Ovary (tissue), 9 donors: ENCODE data around the gene SCD. TPM values are rescaled to one million over a fixed set of nuclear protein-coding genes. Genes with fewer than 3 reads are reported as not detected.

Experiments
- DNase-seq, 5 donors: peaks; one replicate each; pipeline ENCODE4 v3.0.0-alpha.2; 2019 to 2020
- H3K27ac ChIP-seq, 2 donors: fragments of 200-600 bp; one replicate each; pipeline versions ENCODE4 v1.5.1 to v1.8.0; 2019 to 2022
- H3K27me3 ChIP-seq: fragments of 200-600 bp; one replicate; pipeline ENCODE4 v1.8.0; 2022
- H3K36me3 ChIP-seq: fragments of 200-600 bp; sonication (generic); one replicate; pipeline ENCODE4 v1.5.1; 2019
- H3K4me1 ChIP-seq: one replicate; pipeline ENCODE4 v1.8.1; 2013; ENCODE audit warnings: mild to moderate bottlenecking, moderate library complexity; ENCODE audit not compliant: insufficient read depth
- H3K4me3 ChIP-seq: fragments of 200-600 bp; sonication (generic); one replicate; pipeline ENCODE4 v1.5.1; 2017
- H3K9me3 ChIP-seq, 2 donors: fragments of 200-600 bp in 1 of 2; sonication (generic) in 1 of 2; one replicate each; pipeline versions ENCODE4 v1.5.1 to v1.8.1; 2013 to 2019; ENCODE audit warnings: mild to moderate bottlenecking in 1 of 2, moderate library complexity in 1 of 2
- CTCF ChIP-seq, 3 donors: fragments of 450-650 bp in 2 of 3; fragments of 200-600 bp in 1 of 3; IDR thresholded peaks; one replicate each; pipeline versions ENCODE4 v1.5.1 to v1.8.0; 2016 to 2022; ENCODE audit warnings: antibody characterized with exemption in 3 of 3, mild to moderate bottlenecking in 1 of 3
- EP300 ChIP-seq: sonication (generic); formaldehyde crosslinking; IDR thresholded peaks from one replicate; pipeline ENCODE4 v1.6.1; 2017; ENCODE audit warnings: antibody characterized with exemption
- POLR2A ChIP-seq: fragments of 450-650 bp; IDR thresholded peaks from one replicate; pipeline ENCODE4 v1.6.1; 2017; ENCODE audit warnings: antibody characterized with exemption, mild to moderate bottlenecking, moderate library complexity
- WGBS, 3 donors: extraction: QIAGEN DNeasy Blood & Tissue Kit in 1 of 3; methylation state at CpG; one replicate each; pipeline versions ENCODE4 v1.1.5 to v1.1.7; 2013 to 2017; 5-methylcytosine and 5-hydroxymethylcytosine counted together
- intact Hi-C, 4 donors: fragments of 100-400 bp; cut with DNase I; formaldehyde crosslinking; loops; one replicate each; pipeline versions ENCODE4 v1.11.0 to v1.15.1; 2022 to 2023
- polyA plus RNA-seq, 2 donors: library from polyadenylated mRNA; stranded (reverse); fragments of 200-250 nt in 1 of 2; fragments of 350-450 nt in 1 of 2; fragmentation: Illumina TruSeq in 1 of 2; extraction: RNeasy Lipid Tissue Mini Kit (QIAGEN cat#74804) in 1 of 2; gene quantifications; one replicate each; pipeline ENCODE4 v1.2.3, GENCODE V29; 2013 to 2014
- total RNA-seq, 7 donors: library from RNA; depleted of rRNA in 2 of 7; stranded (reverse); fragments of >200 nt in 2 of 7; fragmentation: NEBNext Ultra II Directional in 3 of 7; extraction: Animal tissue kit (Norgen Biotek cat#: 25700) in 3 of 7; gene quantifications; one replicate each; pipeline versions ENCODE4 v1.1.0 to v1.2.4, GENCODE V29; 2016 to 2023
- donor health status: DM: no; HTN: no; CAD: no; lungs with moderate emphysema.
- donor health status: DM: no; HTN: no; CAD: no.
- donor health status: Bipolar disorder and iron deficiency.
- donor health status: DM: yes; HTN: yes; CAD: no.
- donor health status: DM: no; HTN: no; CAD: no.
- donor health status: DM: yes; HTN: yes; CAD: no.

The SCD gene
- total and polyA plus RNA-seq, 9 donors: 21.1 to 302 (median 72.7) TPM

- H3K27me3 ChIP-seq: no peaks in the 10 kb centered on the region
- H3K9me3 ChIP-seq: no peaks in the 10 kb centered on the region
- H3K4me1 ChIP-seq: peaks cover 1% of the 10 kb centered on the region
- no peaks in the 10 kb centered on the region for H3K36me3 ChIP-seq
- 84 to 90% (median 88%) methylated on average over 3 of the region's 3 CpGs for WGBS, 3 donors
- no peak for DNase-seq
- intact Hi-C loops: loop anchor here in 1 of 4 donors (5.0 kb wide), 1 partner anchor 38 kb away; no protein-coding TSS in a partner anchor
- H3K27ac ChIP-seq: no peak overlapping the region
- TF ChIP-seq EP300 (no peak), POLR2A (no peak)
- no peak overlapping the region for H3K4me3 ChIP-seq
Observed at GRCh38 chr10:100349672-100350071, 2.6 kb downstream of the SCD start.

- no peak for DNase-seq
- peaks cover 1% of the 10 kb centered on the region for H3K4me1 ChIP-seq
- no peaks in the 10 kb centered on the region for H3K9me3 ChIP-seq
- TF ChIP-seq CTCF (IDR thresholded peaks at IDR 0.05): no peak
- no peak for TF ChIP-seq POLR2A
- no peak for TF ChIP-seq EP300
- 80 to 85% (median 83%) methylated on average over 5 of the region's 5 CpGs for WGBS, 3 donors
- H3K27ac ChIP-seq: no peak overlapping the region
- H3K4me3 ChIP-seq: no peak overlapping the region
- no peaks in the 10 kb centered on the region for H3K36me3 ChIP-seq
- H3K27me3 ChIP-seq: no peaks in the 10 kb centered on the region
- intact Hi-C loops: no loop called here
Observed at GRCh38 chr10:100350914-100351485, 4.0 kb downstream of the SCD start.

- Histone ChIP-seq H3K4me3 (no peak overlapping the region), H3K27ac (no peak overlapping the region), H3K36me3 (no peaks in the 10 kb centered on the region), H3K4me1 (peaks cover 4% of the 10 kb centered on the region), H3K9me3 (no peaks in the 10 kb centered on the region), H3K27me3 (no peaks in the 10 kb centered on the region)
- intact Hi-C loops: no loop called here
- 90 to 94% (median 90%) methylated on average over 6 of the region's 6 CpGs for WGBS, 3 donors
- TF ChIP-seq POLR2A: no peak
- no peak for TF ChIP-seq EP300
- TF ChIP-seq CTCF (IDR thresholded peaks at IDR 0.05): no peak
- no peak for DNase-seq
Observed at GRCh38 chr10:100353770-100354485, 6.9 kb downstream of the SCD start.

- Histone ChIP-seq H3K9me3 (no peaks in the 10 kb centered on the region), H3K27me3 (no peaks in the 10 kb centered on the region), H3K4me3 (no peak overlapping the region), H3K36me3 (no peaks in the 10 kb centered on the region), H3K4me1 (peaks cover 10% of the 10 kb centered on the region), H3K27ac (no peak overlapping the region)
- TF ChIP-seq EP300 (no peak), CTCF (IDR thresholded peaks at IDR 0.05) (no peak), POLR2A (no peak)
- DNase-seq: no peak
- intact Hi-C loops: no loop called here
- 89 to 91% (median 90%) methylated on average over 4 of the region's 4 CpGs for WGBS, 3 donors
Observed at GRCh38 chr10:100355086-100355485, 8.1 kb downstream of the SCD start.
